ENCODE data around the gene NBR1.

- TF ChIP-seq SP1 (IDR thresholded peaks at IDR 0.05; ENCODE audit: low read depth, low read length), result no peak
- no peak for TF ChIP-seq SUZ12 (IDR thresholded peaks at IDR 0.05; ENCODE audit: low read length)
- TF ChIP-seq RXRA (IDR thresholded peaks at IDR 0.05; ENCODE audit: insufficient read depth, low read depth, low read length), result no peak
- no peak for TF ChIP-seq HDAC6 (IDR thresholded peaks at IDR 0.05; ENCODE audit: low read depth, low read length)
- no peak for TF ChIP-seq EZH2 (IDR thresholded peaks at IDR 0.05; ENCODE audit: low read depth, low read length, severe bottlenecking)
- TF ChIP-seq CTCF (IDR thresholded peaks at IDR 0.05; ENCODE audit: control extremely low read depth in 1 of 3, insufficient read depth in 1 of 3, low read depth in 1 of 3, low read length in 3 of 3), result no peak
- TF ChIP-seq TAF7 (optimal IDR thresholded peaks at IDR 0.05; ENCODE audit: borderline replicate concordance, low read depth, low read length), result no peak
- no peak for TF ChIP-seq POLR2A (IDR thresholded peaks at IDR 0.05; ENCODE audit: control extremely low read depth in 1 of 2, low read depth in 2 of 2, low read length in 2 of 2)
- TF ChIP-seq TBP (IDR thresholded peaks at IDR 0.05; ENCODE audit: low read depth, low read length), result no peak
- TF ChIP-seq GABPA (IDR thresholded peaks at IDR 0.05; ENCODE audit: borderline replicate concordance, insufficient read depth, low read length), result no peak
- no peak for TF ChIP-seq CHD7 (IDR thresholded peaks at IDR 0.05; ENCODE audit: insufficient replicate concordance, low read length)
- TF ChIP-seq YY1 (IDR thresholded peaks at IDR 0.05; ENCODE audit: low read depth, low read length), result no peak
- no peak for TF ChIP-seq SP4 (IDR thresholded peaks at IDR 0.05; ENCODE audit: low read length)
Measured at GRCh38 chr17:43176119-43176570, 5.1 kb downstream of the NBR1 start.
